H1 (cell line): ENCODE measurements around the gene NUP188. TPM values are rescaled to one million over a fixed set of nuclear protein-coding genes. Genes with fewer than 3 reads are reported as not detected.

Experiments used
- CTCF ChIA-PET: fragments of 300-600 bp; sonication (Branson Sonifier 250); formaldehyde crosslinking; loops from one replicate; lab custom pipeline; 2021; ENCODE audit not compliant: partially characterized antibody; lab: Charles Lee
- POLR2A ChIA-PET: fragments of 300-600 bp; sonication (Branson Sonifier 250); formaldehyde crosslinking; loops from one replicate; lab custom pipeline; 2021; ENCODE audit warnings: inconsistent platforms; ENCODE audit not compliant: partially characterized antibody; lab: Charles Lee
- DNase-seq, 2 experiments: peaks; one replicate each; pipeline versions ENCODE4 v3.0.0 to v3.0.0-alpha.2; 2010 to 2022; ENCODE audit warnings: low spot score in 2 of 2, low read depth in 1 of 2, mixed read lengths in 1 of 2
- FAIRE-seq: peaks from 2 replicates; lab custom pipeline; 2011; peaks lifted over from hg19 to GRCh38; lab: Jason Lieb, UNC
- H2AFZ ChIP-seq: 2 replicates; pipeline ENCODE4 v1.8.1; 2012; ENCODE audit warnings: low read length, inconsistent platforms
- H2AK5ac ChIP-seq: 2 replicates; pipeline ENCODE4 v1.6.1; 2013; ENCODE audit warnings: low read depth, low read length
- H2BK120ac ChIP-seq: replicated peaks from 2 replicates; pipeline ENCODE3; 2013; ENCODE audit warnings: low read depth, low read length, inconsistent platforms
- H2BK12ac ChIP-seq: 2 replicates; pipeline ENCODE4 v1.6.1; 2013; ENCODE audit warnings: low read depth, low read length
- H2BK15ac ChIP-seq: 2 replicates; pipeline ENCODE4 v1.6.1; 2013; ENCODE audit warnings: low read length
- H2BK20ac ChIP-seq: 2 replicates; pipeline ENCODE4 v1.6.1; 2013; ENCODE audit warnings: low read length
- H2BK5ac ChIP-seq: 2 replicates; pipeline ENCODE4 v1.6.1; 2013; ENCODE audit warnings: low read depth, low read length
- H3K14ac ChIP-seq: 2 replicates; pipeline ENCODE4 v1.6.1; 2013; ENCODE audit warnings: inconsistent platforms; ENCODE audit not compliant: insufficient read length
- H3K18ac ChIP-seq: 2 replicates; pipeline ENCODE4 v1.6.1; 2013; ENCODE audit warnings: low read length; ENCODE audit errors: extremely low read depth
- H3K23ac ChIP-seq: 2 replicates; pipeline ENCODE4 v1.6.1; 2013; ENCODE audit warnings: inconsistent platforms; ENCODE audit not compliant: insufficient read length
- H3K23me2 ChIP-seq: 2 replicates; pipeline ENCODE4 v1.6.1; 2013; ENCODE audit warnings: low read depth, low read length
- H3K27ac ChIP-seq: 2 replicates; pipeline ENCODE4 v1.6.1; 2011; ENCODE audit warnings: low read depth, low read length, inconsistent platforms
- H3K27me3 ChIP-seq, 4 experiments: replicated peaks in 1 of 4; 1 replicate in 1 of 4; 2 replicates in 3 of 4; pipeline versions ENCODE4 v1.6.1 to v1.8.1; 2011 to 2013; ENCODE audit warnings: low read length in 3 of 4, mild to moderate bottlenecking in 3 of 4, inconsistent platforms in 2 of 4, mixed read lengths in 2 of 4, moderate library complexity in 1 of 4; ENCODE audit not compliant: control insufficient read depth in 3 of 4, insufficient read depth in 3 of 4; ENCODE audit errors: extremely low read depth in 1 of 4
- H3K36me3 ChIP-seq, 4 experiments: 2 replicates each; pipeline versions ENCODE4 v1.6.1 to v1.8.1; 2011 to 2013; ENCODE audit warnings: mild to moderate bottlenecking in 4 of 4, low read length in 3 of 4, moderate library complexity in 2 of 4, control low read depth in 1 of 4, inconsistent platforms in 1 of 4; ENCODE audit not compliant: insufficient read depth in 4 of 4, control insufficient read depth in 2 of 4
- H3K4ac ChIP-seq: replicated peaks from 2 replicates; pipeline ENCODE3; 2013; ENCODE audit warnings: low read length, low read depth, mixed read lengths, inconsistent platforms; ENCODE audit not compliant: insufficient read length
- H3K4me1 ChIP-seq, 4 experiments: replicated peaks in 1 of 4; 1 replicate in 1 of 4; 2 replicates in 3 of 4; pipeline versions ENCODE4 v1.6.1 to v1.8.1; 2011 to 2013; ENCODE audit warnings: low read length in 3 of 4, inconsistent platforms in 2 of 4, mixed read lengths in 1 of 4; ENCODE audit not compliant: insufficient read depth in 4 of 4, control insufficient read depth in 3 of 4
- H3K4me2 ChIP-seq, 2 experiments: 2 replicates each; pipeline versions ENCODE4 v1.6.1 to v1.8.1; 2011 to 2013; ENCODE audit warnings: low read depth in 2 of 2, low read length in 2 of 2, control low read depth in 1 of 2, inconsistent platforms in 1 of 2, mild to moderate bottlenecking in 1 of 2; ENCODE audit not compliant: insufficient read depth in 1 of 2
- H3K4me3 ChIP-seq, 4 experiments: fragments of 200-600, 300-600 bp in 1 of 4; sonication (generic), shearing (Covaris generic), sonication (Bioruptor Twin) in 1 of 4; 2 replicates each; pipeline versions ENCODE4 v1.5.1 to v1.8.1; 2011 to 2016; ENCODE audit warnings: low read length in 4 of 4, low read depth in 3 of 4, control low read depth in 2 of 4, inconsistent platforms in 2 of 4, mild to moderate bottlenecking in 2 of 4, mixed read lengths in 1 of 4, moderate library complexity in 1 of 4; ENCODE audit not compliant: insufficient read depth in 2 of 4; ENCODE audit errors: extremely low read depth in 1 of 4
- H3K56ac ChIP-seq: replicated peaks from 2 replicates; pipeline ENCODE3; 2013; ENCODE audit warnings: low read depth, mild to moderate bottlenecking, mixed read lengths, low read length, inconsistent platforms; ENCODE audit not compliant: insufficient read length
- H3K79me1 ChIP-seq: 2 replicates; pipeline ENCODE4 v1.6.1; 2013; ENCODE audit warnings: low read depth, low read length, control low read depth
- H3K79me2 ChIP-seq, 2 experiments: 2 replicates each; pipeline versions ENCODE4 v1.6.1 to v1.8.1; 2012 to 2013; ENCODE audit warnings: low read length in 2 of 2, mild to moderate bottlenecking in 2 of 2, inconsistent platforms in 1 of 2; ENCODE audit not compliant: insufficient read depth in 2 of 2, control insufficient read depth in 1 of 2
- H3K9ac ChIP-seq, 4 experiments: replicated peaks in 1 of 4; 1 replicate in 1 of 4; 2 replicates in 3 of 4; pipeline versions ENCODE4 v1.6.1 to v1.8.1; 2011 to 2013; ENCODE audit warnings: low read depth in 3 of 4, low read length in 3 of 4, control low read depth in 2 of 4, mild to moderate bottlenecking in 2 of 4, moderate library complexity in 2 of 4, inconsistent platforms in 1 of 4; ENCODE audit errors: extremely low read depth in 1 of 4
- H3K9me3 ChIP-seq, 2 experiments: 2 replicates each; pipeline versions ENCODE4 v1.6.1 to v1.8.1; 2012 to 2013; ENCODE audit warnings: mild to moderate bottlenecking in 2 of 2, moderate library complexity in 2 of 2, control low read depth in 1 of 2, inconsistent platforms in 1 of 2, low read depth in 1 of 2, low read length in 1 of 2, mixed read lengths in 1 of 2; ENCODE audit not compliant: insufficient read depth in 2 of 2
- H4K20me1 ChIP-seq, 2 experiments: replicated peaks in 1 of 2; 2 replicates each; pipeline versions ENCODE3 to v1.8.1; 2011 to 2013; ENCODE audit warnings: inconsistent platforms in 2 of 2, low read length in 2 of 2, mild to moderate bottlenecking in 1 of 2; ENCODE audit not compliant: insufficient read depth in 2 of 2, control insufficient read depth in 1 of 2
- H4K5ac ChIP-seq: 2 replicates; pipeline ENCODE4 v1.6.1; 2013; ENCODE audit warnings: low read length, low read depth, mixed read lengths, inconsistent platforms; ENCODE audit not compliant: insufficient read length
- H4K8ac ChIP-seq: 2 replicates; pipeline ENCODE4 v1.8.0; 2013; ENCODE audit warnings: mild to moderate bottlenecking, moderate library complexity, low read length, inconsistent platforms; ENCODE audit not compliant: insufficient read depth; ENCODE audit errors: extremely low read depth
- H4K91ac ChIP-seq: replicated peaks from 2 replicates; pipeline ENCODE3; 2013; ENCODE audit warnings: low read length, mixed read lengths, inconsistent platforms; ENCODE audit not compliant: insufficient read length
- BACH1 ChIP-seq: IDR thresholded peaks from 2 replicates; pipeline ENCODE4 v1.6.1; 2012; ENCODE audit warnings: low read length, improper control_type of control experiment
- BRCA1 ChIP-seq: IDR thresholded peaks from 2 replicates; pipeline ENCODE4 v1.6.1; 2012; ENCODE audit warnings: low read depth, low read length, improper control_type of control experiment
- CBX5 ChIP-seq: fragments of 300-800, 300-1000 bp; sonication (generic); IDR thresholded peaks from 2 replicates; pipeline ENCODE4 v1.7.1; 2016; ENCODE audit warnings: antibody characterized with exemption, low read length, low read depth
- CHD2 ChIP-seq: IDR thresholded peaks from 2 replicates; pipeline ENCODE4 v1.6.1; 2012; ENCODE audit warnings: low read length, improper control_type of control experiment
- FOSL1 ChIP-seq: IDR thresholded peaks from 2 replicates; pipeline ENCODE4 v1.6.1; 2011; ENCODE audit warnings: mild to moderate bottlenecking, low read depth, low read length, moderate library complexity; ENCODE audit not compliant: insufficient read depth
- HDAC2 ChIP-seq, 2 experiments: fragments of 300-600 bp in 1 of 2; sonication (generic) in 1 of 2; IDR thresholded peaks; 2 replicates each; pipeline ENCODE4 v1.6.1; 2011 to 2012; ENCODE audit warnings: low read depth in 2 of 2, low read length in 2 of 2, mild to moderate bottlenecking in 2 of 2, moderate library complexity in 2 of 2, borderline replicate concordance in 1 of 2, inconsistent platforms in 1 of 2
- KDM1A ChIP-seq: fragments of 200-600, 300-600 bp; sonication (generic); IDR thresholded peaks from 2 replicates; pipeline ENCODE4 v1.7.1; 2016; ENCODE audit warnings: mild to moderate bottlenecking, low read length, borderline replicate concordance
- KDM4A ChIP-seq: IDR thresholded peaks from one replicate; pipeline ENCODE4 v1.7.1; 2012; ENCODE audit warnings: low read depth, mild to moderate bottlenecking, moderate library complexity, low read length, inconsistent platforms; ENCODE audit not compliant: severe bottlenecking
- SP1 ChIP-seq: IDR thresholded peaks from 2 replicates; pipeline ENCODE4 v1.6.1; 2011; ENCODE audit warnings: low read depth, low read length
- SRF ChIP-seq: IDR thresholded peaks from 2 replicates; pipeline ENCODE4 v1.6.1; 2011; ENCODE audit warnings: mild to moderate bottlenecking, low read depth, low read length, moderate library complexity
- TAF1 ChIP-seq: IDR thresholded peaks from 2 replicates; pipeline ENCODE4 v1.6.1; 2011; ENCODE audit warnings: mild to moderate bottlenecking, low read depth, low read length
- YY1 ChIP-seq: IDR thresholded peaks from 2 replicates; pipeline ENCODE4 v1.6.1; 2011; ENCODE audit warnings: low read depth, mild to moderate bottlenecking, low read length
- WGBS, 2 experiments: shearing (Covaris generic) in 1 of 2; methylation state at CpG; one replicate each; pipeline versions ENCODE4 v1.1.6 to v1.1.7; 2013 to 2015; ENCODE audit warnings: low lambda C conversion rate in 2 of 2, mixed read lengths in 2 of 2, inconsistent platforms in 1 of 2, low coverage in 1 of 2, missing lambda C conversion rate in 1 of 2; ENCODE audit not compliant: insufficient replicate concordance in 2 of 2, insufficient coverage in 1 of 2, insufficient read length in 1 of 2; ENCODE audit errors: extremely low coverage in 1 of 2, missing lambda C conversion rate in 1 of 2; 5-methylcytosine and 5-hydroxymethylcytosine counted together
- polyA plus RNA-seq, 7 experiments: library from polyadenylated mRNA; depleted of rRNA in 3 of 7; stranded (reverse) in 5 of 7; unstranded in 2 of 7; fragments of >200 nt in 5 of 7; fragments of 200-250 nt in 2 of 7; gene quantifications; 1 replicate in 5 of 7; 2 replicates in 1 of 7; 4 replicates in 1 of 7; pipeline versions ENCODE4 v1.2.1 to v1.2.3, GENCODE V29; 2011 to 2013; ENCODE audit warnings: missing spikeins in 2 of 7, mixed read lengths in 2 of 7
- total RNA-seq: library from RNA; stranded (reverse); fragmentation: NEBNext Ultra II Directional; extraction: Animal tissue kit (Norgen Biotek cat#: 25700); gene quantifications from 2 replicates; pipeline ENCODE4 v1.2.1, GENCODE V29; 2021

The NUP188 gene
- total and polyA plus RNA-seq, 2 of the 8 experiments (the other 6 are each of a cell fraction or from before 2014, with no cell fraction given), result 90.1 to 111 TPM

DNA sequence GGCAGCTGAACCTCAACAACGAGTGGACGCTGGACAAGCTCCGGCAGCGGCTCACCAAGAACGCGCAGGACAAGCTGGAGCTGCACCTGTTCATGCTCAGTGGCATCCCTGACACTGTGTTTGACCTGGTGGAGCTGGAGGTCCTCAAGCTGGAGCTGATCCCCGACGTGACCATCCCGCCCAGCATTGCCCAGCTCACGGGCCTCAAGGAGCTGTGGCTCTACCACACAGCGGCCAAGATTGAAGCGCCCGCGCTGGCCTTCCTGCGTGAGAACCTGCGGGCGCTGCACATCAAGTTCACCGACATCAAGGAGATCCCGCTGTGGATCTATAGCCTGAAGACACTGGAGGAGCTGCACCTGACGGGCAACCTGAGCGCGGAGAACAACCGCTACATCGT, 39.1 kb upstream of the NUP188 start:
- CTCF ChIA-PET, result interaction anchor here (0.9 to 1.9 kb wide), 8 partner anchors 10 to 63 kb away, joined by 3 to 13 read pairs (median 4); partner anchors contain the start of gene PHYHD1
- no peak overlapping the region for H4K5ac ChIP-seq
- 95% methylated on average over 24 of the region's 24 CpGs; no CpG with 5 or more reads in 1 of the 2 experiments for WGBS, 2 experiments
- TF ChIP-seq CBX5, result no peak
- no peak for TF ChIP-seq FOSL1
- TF ChIP-seq KDM4A, result no peak
- TF ChIP-seq YY1, result no peak
- TF ChIP-seq SRF, result no peak
- no peak for TF ChIP-seq TAF1
- TF ChIP-seq SP1, result no peak
- no peak for TF ChIP-seq BRCA1
- TF ChIP-seq HDAC2 (IDR thresholded peaks at IDR 0.05; ENCODE audit: borderline replicate concordance in 1 of 2, low read depth in 2 of 2, low read length in 2 of 2), result no peak
- TF ChIP-seq BACH1, result no peak
- TF ChIP-seq KDM1A, result no peak
- no peak for TF ChIP-seq CHD2

More for the DNA sequence above, 39.1 kb upstream of the NUP188 start:
- Histone ChIP-seq H3K23me2 (no peaks in the 10 kb centered on the region), H2BK20ac (no peak overlapping the region), H3K27me3 (no peaks in the 10 kb centered on the region), H2BK15ac (no peak overlapping the region), H2AFZ (no peak overlapping the region), H3K79me2 (peaks cover 0 to 62% of the 10 kb centered on the region in 2 experiments; a peak in 2 of 4 replicates), H3K79me1 (peaks cover 10% of the 10 kb centered on the region), H2BK12ac (peak overlapping the region; percentile 50; the same call in 1 of the 2 replicates), H4K20me1 (peaks cover 26 to 29% of the 10 kb centered on the region in 2 experiments), H3K4me3 (no peak overlapping the region), H3K27ac (no peak overlapping the region), H4K91ac (no peak overlapping the region), H3K56ac (no peak overlapping the region), H3K9ac (no peak overlapping the region), H3K4me1 (peaks cover 0 to 24% (median 18%) of the 10 kb centered on the region in 4 experiments; a peak in 6 of 7 replicates), H3K4me2 (no peak overlapping the region), H3K9me3 (no peaks in the 10 kb centered on the region), H4K8ac (no peak overlapping the region), H3K18ac (no peak overlapping the region), H3K4ac (no peak overlapping the region), H3K36me3 (peaks cover 18 to 42% (median 33%) of the 10 kb centered on the region in 4 experiments; a peak in 7 of 8 replicates), H3K23ac (no peak overlapping the region), H2AK5ac (no peak overlapping the region), H3K14ac (no peak overlapping the region), H2BK5ac (peak overlapping the region; percentile 63; the same call in 1 of the 2 replicates), H2BK120ac (no peak overlapping the region)
- no peak for DNase-seq
- POLR2A ChIA-PET, result interaction anchor here (1.6 to 4.3 kb wide), 3 partner anchors 10 to 91 kb away, joined by 4 to 14 read pairs (median 4); partner anchors contain the start of genes ENDOG and PHYHD1
- FAIRE-seq, result no peak
